DOHH2 (cell line): ENCODE measurements around the gene DDX51.

Experiments
- H3F3A ChIP-seq: fragments of 200-600 bp; sonication (generic), shearing (Covaris generic); 2 replicates; pipeline ENCODE4 v1.6.0; 2016; ENCODE audit warnings: antibody characterized with exemption, mild to moderate bottlenecking; ENCODE audit not compliant: control insufficient read depth, insufficient read depth
- H3K27ac ChIP-seq: fragments of 200-600 bp; sonication (generic); 2 replicates; pipeline ENCODE4 v1.5.1; 2014; ENCODE audit warnings: low read depth, mild to moderate bottlenecking, low read length, moderate library complexity
- H3K27me3 ChIP-seq: fragments of 200-600 bp; sonication (generic); 2 replicates; pipeline ENCODE4 v1.6.1; 2014; ENCODE audit warnings: mild to moderate bottlenecking, low read length, mixed read lengths; ENCODE audit not compliant: control insufficient read depth
- H3K36me3 ChIP-seq: fragments of 200-600 bp; sonication (generic); 2 replicates; pipeline ENCODE4 v1.6.1; 2014; ENCODE audit warnings: mild to moderate bottlenecking, low read length, moderate library complexity, mixed read lengths; ENCODE audit not compliant: control insufficient read depth
- H3K4me1 ChIP-seq: fragments of 200-600 bp; sonication (generic); 2 replicates; pipeline ENCODE4 v1.6.1; 2014; ENCODE audit warnings: mild to moderate bottlenecking, low read length, mixed read lengths; ENCODE audit not compliant: control insufficient read depth
- H3K4me2 ChIP-seq: fragments of 200-600 bp; sonication (generic); 2 replicates; pipeline ENCODE4 v1.6.0; 2014; ENCODE audit warnings: mild to moderate bottlenecking, low read length, moderate library complexity
- H3K4me3 ChIP-seq: fragments of 200-600 bp; sonication (generic); 2 replicates; pipeline ENCODE4 v1.5.1; 2014; ENCODE audit warnings: mild to moderate bottlenecking, low read length, mixed read lengths
- H3K79me2 ChIP-seq: fragments of 200-600 bp; sonication (generic); 2 replicates; pipeline ENCODE4 v1.6.1; 2014; ENCODE audit warnings: mild to moderate bottlenecking, low read length, mixed read lengths; ENCODE audit not compliant: control insufficient read depth
- H3K9me2 ChIP-seq: fragments of 200-600 bp; sonication (generic); replicated peaks from 2 replicates; pipeline ENCODE4 v1.6.1; 2014; ENCODE audit warnings: mild to moderate bottlenecking, low read length, mixed read lengths; ENCODE audit not compliant: control insufficient read depth
- H3K9me3 ChIP-seq: fragments of 200-600 bp; sonication (generic); 2 replicates; pipeline ENCODE4 v1.6.1; 2014; ENCODE audit warnings: antibody characterized with exemption, low read length, mixed read lengths; ENCODE audit not compliant: control insufficient read depth, insufficient read depth
- H4K20me1 ChIP-seq: fragments of 200-600 bp; sonication (generic); 2 replicates; pipeline ENCODE4 v1.6.0; 2014; ENCODE audit warnings: low read depth, mild to moderate bottlenecking, antibody characterized with exemption, low read length, moderate library complexity; ENCODE audit not compliant: control insufficient read depth, insufficient read depth
- EZH2phosphoT487 ChIP-seq: fragments of 200-600 bp; sonication (generic); IDR thresholded peaks from 2 replicates; pipeline ENCODE4 v1.6.1; 2017; ENCODE audit warnings: borderline replicate concordance, mild to moderate bottlenecking, antibody characterized with exemption, low read length, moderate library complexity, mixed read lengths
- TF ChIP-seq, protein P1 (sequence below): fragments of 200-600 bp; sonication (generic); IDR thresholded peaks from one replicate; pipeline ENCODE4 v1.5.1; 2014; ENCODE audit warnings: antibody characterized with exemption, mild to moderate bottlenecking, low read depth, low read length; ENCODE audit not compliant: poor library complexity, severe bottlenecking

The DDX51 gene

DNA sequence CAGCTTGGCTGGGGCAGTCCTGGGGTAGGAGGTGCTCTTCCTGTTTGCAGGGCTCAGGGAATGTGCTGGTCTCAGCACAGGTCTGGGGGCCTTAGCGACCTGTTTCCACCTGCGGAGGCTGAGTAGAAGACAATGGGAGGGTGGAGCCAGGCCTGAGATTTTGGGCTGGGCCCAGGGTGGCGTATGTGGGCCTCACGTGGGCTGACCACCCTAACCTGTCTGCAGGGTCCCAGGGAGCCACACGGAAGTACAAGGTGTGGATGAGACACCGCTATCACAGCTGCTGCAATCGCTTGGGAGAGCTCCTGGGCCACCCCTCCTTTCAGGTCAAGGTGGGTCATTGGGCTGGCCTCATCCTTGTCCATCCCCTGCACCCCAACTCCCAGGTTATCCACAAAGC is 1.2 kb upstream of the DDX51 start:
- Histone ChIP-seq H3K27me3 (no peaks in the 10 kb centered on the region), H3K79me2 (peaks cover 70% of the 10 kb centered on the region), H3K9me2 (no peaks in the 10 kb centered on the region), H4K20me1 (peaks cover 8% of the 10 kb centered on the region), H3K4me1 (peaks cover 19% of the 10 kb centered on the region), H3K9me3 (no peaks in the 10 kb centered on the region), H3K36me3 (peaks cover 57% of the 10 kb centered on the region), H3K4me2 (peak overlapping the region; percentile 96), H3F3A (no peaks in the 10 kb centered on the region), H3K4me3 (peak overlapping the region; percentile 99), H3K27ac (no peak overlapping the region)
- no peak for TF ChIP-seq EZH2phosphoT487
- TF ChIP-seq, protein P1, sequence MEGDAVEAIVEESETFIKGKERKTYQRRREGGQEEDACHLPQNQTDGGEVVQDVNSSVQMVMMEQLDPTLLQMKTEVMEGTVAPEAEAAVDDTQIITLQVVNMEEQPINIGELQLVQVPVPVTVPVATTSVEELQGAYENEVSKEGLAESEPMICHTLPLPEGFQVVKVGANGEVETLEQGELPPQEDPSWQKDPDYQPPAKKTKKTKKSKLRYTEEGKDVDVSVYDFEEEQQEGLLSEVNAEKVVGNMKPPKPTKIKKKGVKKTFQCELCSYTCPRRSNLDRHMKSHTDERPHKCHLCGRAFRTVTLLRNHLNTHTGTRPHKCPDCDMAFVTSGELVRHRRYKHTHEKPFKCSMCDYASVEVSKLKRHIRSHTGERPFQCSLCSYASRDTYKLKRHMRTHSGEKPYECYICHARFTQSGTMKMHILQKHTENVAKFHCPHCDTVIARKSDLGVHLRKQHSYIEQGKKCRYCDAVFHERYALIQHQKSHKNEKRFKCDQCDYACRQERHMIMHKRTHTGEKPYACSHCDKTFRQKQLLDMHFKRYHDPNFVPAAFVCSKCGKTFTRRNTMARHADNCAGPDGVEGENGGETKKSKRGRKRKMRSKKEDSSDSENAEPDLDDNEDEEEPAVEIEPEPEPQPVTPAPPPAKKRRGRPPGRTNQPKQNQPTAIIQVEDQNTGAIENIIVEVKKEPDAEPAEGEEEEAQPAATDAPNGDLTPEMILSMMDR = no peak

DNA sequence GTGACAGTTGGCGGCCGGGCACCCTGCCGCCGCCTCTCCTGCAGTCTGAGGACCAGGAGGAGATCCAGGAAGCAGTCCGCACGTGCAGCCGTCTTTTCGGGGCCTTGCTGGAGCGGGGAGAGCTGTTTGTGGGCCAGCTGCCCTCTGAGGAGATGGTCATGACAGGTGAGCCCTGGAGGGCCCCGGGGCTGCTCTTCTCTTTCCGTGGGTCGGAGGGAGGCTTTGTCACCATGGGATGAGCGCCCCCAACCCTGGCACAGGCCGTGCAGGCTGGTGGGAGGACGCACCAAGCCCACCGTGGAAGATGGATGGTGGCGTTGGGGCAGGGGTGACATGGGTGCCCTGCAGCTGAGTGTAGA is 670 bp upstream of the DDX51 start:
- H3K4me1 ChIP-seq = peaks cover 19% of the 10 kb centered on the region
- peak overlapping the region; percentile 96 for H3K4me2 ChIP-seq
- H4K20me1 ChIP-seq = peaks cover 8% of the 10 kb centered on the region
- H3K27ac ChIP-seq = no peak overlapping the region
- no peaks in the 10 kb centered on the region for H3F3A ChIP-seq
- no peak for TF ChIP-seq EZH2phosphoT487
- TF ChIP-seq, protein P1 = no peak
- peaks cover 70% of the 10 kb centered on the region for H3K79me2 ChIP-seq
- H3K9me2 ChIP-seq = no peaks in the 10 kb centered on the region
- H3K9me3 ChIP-seq = no peaks in the 10 kb centered on the region
- H3K4me3 ChIP-seq = peak overlapping the region; percentile 99
- peaks cover 62% of the 10 kb centered on the region for H3K36me3 ChIP-seq
- H3K27me3 ChIP-seq = no peaks in the 10 kb centered on the region

DNA sequence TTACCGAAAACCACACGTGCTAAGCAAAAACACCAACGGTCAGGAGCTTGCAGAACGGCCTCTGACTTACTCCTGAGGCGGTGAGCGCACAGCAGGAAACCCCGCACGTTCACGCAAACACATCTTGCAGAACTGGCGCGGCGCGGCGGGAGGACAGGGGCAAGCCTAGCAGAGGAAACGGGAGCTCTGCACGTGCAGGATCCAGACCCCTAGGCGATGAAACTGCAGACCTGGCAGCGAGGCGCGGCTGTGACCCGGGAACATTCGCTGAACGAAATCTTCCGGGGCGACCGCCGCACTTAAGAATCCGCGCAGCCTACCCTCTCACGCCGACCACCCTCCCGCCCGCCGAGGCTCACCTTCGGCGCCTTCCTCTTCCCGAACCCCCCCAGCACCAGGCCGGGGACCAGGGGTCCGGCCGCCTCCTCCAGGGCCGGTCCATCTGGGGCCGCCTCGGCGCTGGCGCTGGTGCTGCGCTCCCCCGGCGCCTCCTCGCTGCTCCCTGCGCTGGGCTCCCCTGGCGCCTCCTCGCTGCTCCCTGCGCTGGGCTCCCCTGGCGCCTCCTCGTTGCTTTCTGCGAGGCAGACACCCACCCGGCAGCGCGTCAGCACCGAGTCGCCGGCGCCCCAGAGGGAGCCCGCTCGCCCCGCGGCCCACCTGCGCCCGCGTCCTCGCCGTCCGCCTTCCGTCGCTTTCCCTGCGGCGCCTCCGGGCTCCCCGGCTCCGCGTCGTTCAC is 615 bp downstream of the DDX51 start:
- H3K4me2 ChIP-seq = peak overlapping the region; percentile 77
- peaks cover 19% of the 10 kb centered on the region for H3K4me1 ChIP-seq
- H4K20me1 ChIP-seq = peaks cover 8% of the 10 kb centered on the region
- peaks cover 73% of the 10 kb centered on the region for H3K36me3 ChIP-seq
- peaks cover 70% of the 10 kb centered on the region for H3K79me2 ChIP-seq
- H3K27ac ChIP-seq = no peak overlapping the region
- H3K4me3 ChIP-seq = peak overlapping the region; percentile 99
- no peaks in the 10 kb centered on the region for H3K9me2 ChIP-seq
- TF ChIP-seq EZH2phosphoT487 = no peak
- TF ChIP-seq, protein P1 = no peak
- H3F3A ChIP-seq = no peaks in the 10 kb centered on the region
- H3K27me3 ChIP-seq = no peaks in the 10 kb centered on the region
- no peaks in the 10 kb centered on the region for H3K9me3 ChIP-seq
